HG03342 (cell line): Measurements from ENCODE around the gene RNF6.
"Not testable (repeated sequence)": the region's sequence is repeated elsewhere in the genome, so short reads cannot be mapped to it uniquely, and the experiment has no call there.

ENCODE experiments used
- ATAC-seq: cut with Tn5 transposase; IDR thresholded peaks from one replicate; pipeline ENCODE4 v1.9.1; 2021; ENCODE audit warnings: mild to moderate bottlenecking, moderate library complexity; ENCODE audit not compliant: unreplicated experiment

Gene RNF6

DNA sequence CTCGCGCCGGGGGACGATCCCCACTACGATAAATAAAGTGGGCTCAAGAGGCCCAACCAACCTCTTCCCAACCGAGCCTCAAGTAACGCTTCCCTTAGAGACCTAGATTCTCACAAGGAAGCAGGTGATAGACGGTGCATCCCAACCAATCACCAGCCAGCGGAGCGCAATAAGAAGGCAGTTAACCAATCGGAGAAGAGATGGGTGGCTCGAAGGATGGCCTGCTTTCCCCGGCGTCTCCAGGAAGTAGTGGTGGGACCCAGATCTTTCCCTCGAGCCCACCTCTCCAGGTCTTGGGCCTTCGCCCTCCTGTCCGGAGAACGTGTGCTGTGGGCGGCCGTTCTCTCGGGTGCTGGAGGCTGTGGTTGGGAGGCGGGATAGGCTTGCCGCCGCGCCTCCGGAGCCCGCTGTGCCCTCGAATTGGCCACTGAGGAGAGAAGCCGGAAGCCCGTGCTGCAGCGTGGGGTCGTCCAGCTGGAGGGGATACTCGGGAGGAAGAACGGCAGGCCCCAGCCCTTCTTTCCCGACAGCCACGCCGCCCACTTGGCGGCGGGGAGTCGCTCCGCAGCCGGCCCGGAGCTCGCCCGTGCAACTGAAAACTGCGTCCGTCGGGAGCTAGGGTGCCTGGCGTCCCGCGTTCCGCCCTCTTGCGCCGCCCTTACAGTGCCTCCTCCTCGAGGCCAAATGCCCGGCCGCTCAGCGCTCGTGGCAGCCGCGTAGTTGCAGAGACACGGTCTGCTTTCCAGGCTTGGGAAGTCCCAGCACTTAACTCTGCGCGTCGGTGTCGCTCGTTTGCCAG, at the start of gene RNF6:
TSS of gene RNF6 (minus strand) at position 594 of the 799 bp plus-strand sequence. CDS start 2,665 bp downstream, outside the sequence.
- ATAC-seq = peak; percentile 96

DNA sequence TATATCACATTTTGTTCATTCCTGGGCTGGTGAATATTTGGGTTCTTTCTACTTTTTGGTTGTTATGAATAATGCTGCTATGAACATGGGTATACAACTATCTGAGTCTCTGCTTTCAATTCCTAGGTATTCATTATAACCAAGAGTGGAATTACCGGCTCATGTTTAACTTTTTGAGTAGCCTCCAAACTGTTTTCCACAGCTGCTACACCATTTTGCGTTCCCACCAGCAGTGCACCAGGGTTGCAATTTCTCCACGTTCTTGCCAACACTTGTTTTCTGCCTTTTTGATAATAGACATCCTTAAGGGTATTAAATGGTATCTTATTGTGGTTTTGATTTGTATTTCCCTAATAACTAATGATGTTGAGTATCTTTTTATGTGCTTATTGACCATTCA, 48.6 kb upstream of the RNF6 start:
- ATAC-seq = no peak

DNA sequence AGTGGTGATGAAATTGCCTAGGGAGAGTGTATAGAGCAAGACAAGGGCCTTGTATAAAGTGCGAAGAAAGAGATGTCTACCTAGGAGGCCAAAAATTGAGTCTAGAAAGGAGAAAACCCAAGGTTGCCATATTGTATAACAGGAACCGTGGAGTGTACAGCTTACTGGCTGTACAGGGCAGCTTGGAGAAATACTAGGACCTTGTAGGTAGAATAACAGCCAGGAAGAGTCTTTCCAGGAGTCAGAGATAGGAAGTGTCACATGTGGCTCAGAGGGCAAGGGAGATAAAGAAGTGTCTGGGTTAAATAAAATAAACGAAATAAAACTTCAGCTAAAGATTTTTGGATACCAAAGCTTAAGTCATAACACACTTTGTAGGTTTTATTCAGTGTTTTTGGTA, 44.2 kb upstream of the RNF6 start:
- no peak for ATAC-seq

DNA sequence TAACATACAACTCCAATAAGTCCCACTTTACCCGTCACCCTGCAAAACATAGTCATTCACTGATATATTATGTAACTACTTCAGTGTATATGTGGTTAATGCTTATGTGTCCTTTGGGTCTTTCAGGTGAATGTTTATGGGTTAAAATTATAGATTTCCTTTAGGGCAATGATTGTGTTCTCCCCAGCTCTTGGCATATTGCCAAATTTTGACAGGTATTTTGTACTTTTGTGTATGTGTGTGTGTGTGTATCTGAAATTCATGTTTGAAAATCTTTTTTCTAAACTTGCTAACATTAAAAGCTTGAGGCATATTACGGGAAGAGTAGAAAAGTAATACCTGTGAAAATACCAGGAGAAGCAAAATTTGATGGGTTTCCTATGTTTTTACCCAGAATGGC, 40.0 kb upstream of the RNF6 start:
- ATAC-seq = no peak

DNA sequence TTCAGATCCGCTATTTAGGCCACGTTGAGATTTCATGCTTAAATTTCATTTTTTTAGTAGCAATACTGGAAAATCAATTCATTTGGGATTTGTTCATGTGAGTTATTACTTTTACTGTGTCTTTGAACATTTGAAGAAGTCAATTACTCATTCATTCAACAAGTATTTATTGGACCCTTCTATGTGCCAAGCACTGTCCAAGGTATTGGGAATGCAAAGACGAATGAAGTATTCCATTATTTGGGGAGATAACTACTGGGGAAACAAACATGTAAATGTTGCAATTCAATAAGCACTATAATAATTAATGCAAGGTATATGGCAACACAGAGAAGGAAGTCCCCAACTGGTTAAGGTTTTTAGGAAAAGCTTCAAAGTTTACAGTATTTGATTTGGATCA, 37.5 kb upstream of the RNF6 start:
- no peak for ATAC-seq

DNA sequence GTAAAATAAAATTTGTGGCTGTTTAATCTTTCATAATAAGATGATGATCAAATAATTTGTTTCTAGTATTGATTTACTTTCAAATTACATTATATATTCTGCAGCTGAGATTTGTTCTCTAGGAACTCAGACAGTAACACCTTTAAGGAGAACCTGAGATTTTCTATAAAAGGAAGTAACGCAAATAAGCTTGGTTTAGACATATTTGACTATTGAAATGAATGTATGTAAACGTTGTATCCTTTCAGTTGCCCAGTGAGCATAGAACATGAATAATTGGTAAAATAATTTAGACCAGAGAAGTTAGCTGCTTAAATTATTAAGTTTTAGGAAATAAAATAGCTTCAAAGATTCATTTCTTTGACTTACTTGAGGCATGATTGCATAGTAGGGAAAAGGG, 34.9 kb upstream of the RNF6 start:
- no peak for ATAC-seq

DNA sequence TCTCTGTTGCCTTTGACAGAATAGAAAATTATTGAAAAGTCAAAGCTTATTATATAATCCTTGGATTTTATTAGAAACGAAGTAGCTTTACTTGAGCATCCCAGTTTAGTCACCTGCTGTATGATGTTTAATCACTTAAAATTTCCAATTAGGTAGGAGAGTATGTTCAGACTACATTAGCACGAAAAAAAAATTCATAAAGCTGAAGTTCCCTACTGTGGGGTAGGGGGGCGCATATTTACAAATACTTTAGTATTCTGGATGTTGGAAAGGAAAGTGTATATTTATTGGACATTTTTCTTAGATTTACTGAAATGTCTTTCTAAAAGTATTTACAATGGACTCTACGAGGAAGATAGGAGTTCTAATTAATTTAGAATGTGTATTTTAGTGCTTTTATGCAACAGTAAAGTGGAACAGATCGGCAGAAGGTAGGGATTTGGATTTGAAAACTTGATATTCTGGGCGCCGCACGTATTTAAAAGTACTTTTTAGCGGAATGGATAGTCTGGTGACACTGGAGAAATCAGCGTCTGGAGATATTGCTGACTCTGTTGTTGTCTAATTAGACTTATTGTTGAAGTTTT, 33.7 kb upstream of the RNF6 start:
- no peak for ATAC-seq

DNA sequence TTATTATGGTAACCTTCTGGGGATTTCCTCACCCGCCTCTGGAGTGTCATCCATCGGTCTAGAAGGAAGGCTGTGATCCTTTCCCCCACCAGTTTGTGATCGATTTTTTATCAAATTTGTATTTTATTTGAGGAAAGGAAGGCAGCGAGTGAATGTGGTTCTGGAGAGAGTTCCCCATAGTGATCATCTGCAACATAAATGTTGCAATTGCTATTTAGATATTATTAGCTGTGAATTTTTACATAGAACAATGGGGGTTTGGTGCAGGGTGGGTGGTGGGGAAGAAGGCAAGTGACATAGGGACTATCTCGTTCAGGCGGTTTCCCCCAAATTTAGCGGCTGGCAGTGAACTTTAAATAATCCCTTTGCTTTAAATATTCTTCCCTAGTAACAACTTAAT, 33.0 kb upstream of the RNF6 start:
- no peak for ATAC-seq

DNA sequence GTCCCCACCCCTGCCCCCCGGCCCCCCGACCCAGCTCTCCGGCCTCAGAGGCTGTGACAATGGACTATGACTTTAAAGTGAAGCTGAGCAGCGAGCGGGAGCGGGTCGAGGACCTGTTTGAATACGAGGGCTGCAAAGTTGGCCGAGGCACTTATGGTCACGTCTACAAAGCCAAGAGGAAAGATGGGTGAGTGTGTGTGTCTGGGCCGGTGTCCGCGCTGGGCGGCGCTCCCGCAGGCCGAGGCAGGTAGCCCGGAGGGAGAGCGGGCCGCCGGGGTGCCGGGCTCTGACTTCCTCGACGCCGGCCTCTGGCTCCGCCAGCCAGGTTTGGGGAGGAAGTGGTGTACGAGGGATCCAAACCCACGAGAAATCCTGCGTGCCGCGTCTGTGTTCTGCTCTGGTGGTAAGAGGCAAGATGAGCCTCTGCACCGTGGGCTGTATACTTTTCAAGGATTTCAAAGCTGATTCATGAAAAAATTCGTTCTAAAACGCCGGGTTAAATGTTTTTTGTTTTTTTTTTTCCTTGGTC, 32.5 kb upstream of the RNF6 start:
- ATAC-seq = peak; percentile 26

DNA sequence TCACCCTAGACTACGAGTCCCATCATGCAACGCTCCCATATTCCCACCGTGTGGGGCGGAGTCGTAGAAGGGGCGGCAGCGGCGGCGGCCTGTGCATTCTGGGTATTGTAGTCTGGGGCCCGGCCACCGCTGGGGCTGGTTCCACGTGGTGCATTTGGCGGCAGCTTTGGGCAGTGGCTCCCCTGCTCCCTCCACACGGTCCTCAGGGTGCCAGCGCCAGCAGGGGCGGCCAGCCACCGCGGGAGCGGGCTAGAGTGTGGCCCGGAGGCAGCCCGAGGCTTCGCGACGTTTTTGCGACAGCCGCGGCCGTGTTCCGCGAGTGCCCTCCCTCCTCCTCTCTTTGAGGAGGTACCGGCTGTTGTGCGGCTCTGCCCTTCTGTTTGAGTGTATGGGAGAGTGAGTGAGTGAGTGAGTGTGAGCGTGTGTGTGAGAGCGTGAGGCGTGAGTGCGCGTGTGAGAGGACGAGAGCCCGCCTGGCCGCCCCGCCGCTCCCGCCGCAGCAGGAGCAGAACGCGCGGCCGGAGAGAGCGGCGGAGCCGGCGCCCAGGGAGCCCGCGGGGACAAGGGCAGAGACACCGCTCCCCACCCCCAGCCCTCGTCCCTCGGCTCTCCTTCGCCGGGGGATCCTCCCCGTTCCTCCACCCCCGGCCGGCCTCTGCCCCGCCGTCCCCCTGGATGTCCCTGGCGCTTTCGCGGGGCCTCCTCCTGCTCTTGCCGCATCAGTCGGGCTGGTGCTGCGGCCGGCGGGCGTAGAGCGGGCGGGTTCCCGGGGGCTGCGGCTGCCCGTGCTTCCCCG, 31.9 kb upstream of the RNF6 start, which contains the start of gene CDK8:
TSS of gene CDK8 (plus strand) at position 343 of the 796 bp plus-strand sequence. CDS start 513 bp downstream, outside the sequence.
- peak; percentile 85 for ATAC-seq

DNA sequence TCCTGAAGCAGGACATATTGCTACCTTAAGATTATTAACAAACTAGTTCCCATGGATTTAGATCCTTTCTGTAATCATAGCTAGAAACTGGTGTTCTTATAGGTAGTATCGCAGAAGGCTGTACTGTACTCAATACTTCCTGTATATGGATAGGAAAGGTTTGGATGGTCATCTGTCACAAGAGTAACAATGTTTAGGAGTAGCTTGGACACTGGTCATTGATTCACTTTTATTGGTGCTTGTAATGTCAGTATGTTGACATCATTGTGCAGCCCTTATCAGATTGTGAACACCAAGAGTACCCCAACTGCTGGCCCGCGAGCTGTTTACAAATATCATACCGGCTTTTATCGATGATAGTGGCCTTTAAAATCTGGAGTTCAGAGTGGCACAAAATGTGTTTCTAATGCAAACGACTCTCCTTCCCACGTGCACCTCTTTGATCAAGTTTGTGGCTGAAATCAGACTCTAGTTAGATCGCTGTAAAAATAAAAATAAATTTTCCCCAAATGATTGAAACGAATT, 31.2 kb upstream of the RNF6 start:
- no peak for ATAC-seq

DNA sequence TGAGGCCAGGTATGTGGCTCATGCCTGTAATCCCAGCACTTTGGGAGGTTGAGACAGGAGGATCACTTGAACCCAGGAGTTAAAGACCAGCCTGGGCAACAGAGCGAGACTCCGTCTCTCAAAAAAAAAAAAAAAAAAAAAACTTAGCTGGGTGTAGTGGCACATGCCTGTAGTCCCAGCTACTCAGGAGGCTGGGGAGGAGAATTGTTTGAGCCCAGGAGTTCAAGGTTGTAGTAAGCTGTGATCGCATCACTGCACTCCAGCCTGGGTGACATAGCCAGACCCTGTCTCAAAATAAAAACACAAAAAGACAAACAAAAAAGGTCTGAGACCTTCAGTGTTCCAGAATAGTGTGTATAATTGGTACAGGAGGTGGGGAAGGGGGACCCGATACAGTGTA, 29.9 kb upstream of the RNF6 start:
- ATAC-seq = not testable (repeated sequence)

DNA sequence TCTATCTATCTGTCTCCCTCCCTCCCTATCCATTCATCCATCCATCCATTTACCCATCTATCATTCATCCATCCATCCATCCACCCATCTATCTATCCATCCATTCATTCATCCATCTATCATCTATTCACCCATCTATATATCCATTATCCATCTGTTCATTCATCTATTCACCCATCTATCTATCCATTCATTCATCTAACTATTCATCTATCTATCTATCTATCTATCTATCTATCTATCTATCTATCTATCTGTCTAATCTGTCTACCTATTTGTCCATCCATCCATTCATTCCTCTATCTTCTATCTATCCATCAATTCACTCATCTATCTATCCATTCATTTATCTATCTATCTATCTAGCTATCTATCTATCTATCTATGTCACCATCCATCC, 27.4 kb upstream of the RNF6 start:
- ATAC-seq = no peak

DNA sequence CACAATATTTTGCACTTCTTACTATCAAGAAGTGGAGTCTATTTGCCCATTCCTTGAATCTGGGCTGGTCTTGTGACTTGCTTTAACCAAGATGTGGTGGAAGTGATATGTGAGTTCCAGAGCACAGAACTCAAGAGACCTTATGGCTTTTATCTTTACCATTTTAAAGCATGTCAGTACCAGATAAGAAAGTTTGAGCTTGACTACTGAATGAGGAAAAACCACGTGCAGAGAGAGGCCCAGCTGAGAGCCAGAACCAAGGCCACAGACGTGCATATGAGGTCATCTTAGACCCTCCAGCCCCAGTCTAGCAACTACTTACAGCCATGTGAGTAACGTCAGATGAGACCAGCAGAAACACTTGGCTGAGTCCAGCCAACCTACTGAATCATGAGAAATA, 25.5 kb upstream of the RNF6 start:
- no peak for ATAC-seq

DNA sequence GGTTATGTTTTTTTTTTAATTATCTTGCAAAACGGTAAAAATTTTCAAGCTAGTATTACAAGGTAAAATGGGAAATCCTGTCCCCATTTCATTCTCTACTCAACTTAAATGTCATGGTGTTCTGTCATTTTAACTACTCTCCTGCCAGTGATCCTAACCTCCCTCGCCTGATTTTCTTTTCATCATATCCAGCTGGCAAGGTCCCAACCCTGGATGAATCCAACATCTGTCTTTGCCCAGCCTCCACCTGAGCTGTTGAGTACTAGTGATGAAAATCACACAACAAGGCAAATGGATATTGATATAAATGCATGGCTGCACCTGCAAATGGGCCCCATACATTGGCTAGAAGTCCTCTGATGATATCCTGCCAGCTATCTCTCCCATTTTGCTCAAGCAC, 24.9 kb upstream of the RNF6 start:
- no peak for ATAC-seq

DNA sequence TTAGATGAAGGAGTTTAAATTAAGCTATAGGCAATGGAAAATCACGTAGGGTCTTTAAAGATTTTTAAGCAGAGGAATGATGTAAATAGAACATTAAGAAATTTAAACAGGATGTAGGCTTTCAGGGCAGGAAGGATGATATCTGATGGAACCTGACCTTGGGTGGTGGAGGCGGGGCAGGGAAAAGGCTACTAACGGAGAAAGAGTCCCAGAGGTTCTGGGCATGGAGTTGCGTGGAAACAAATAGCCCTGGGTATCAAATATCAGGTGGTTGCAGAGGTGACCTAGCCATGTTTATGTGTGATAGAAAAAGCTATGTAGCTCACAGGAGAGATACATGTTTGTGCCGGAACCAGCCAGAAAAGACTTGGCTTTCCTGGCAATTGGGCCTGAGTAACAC, 24.0 kb upstream of the RNF6 start:
- no peak for ATAC-seq

DNA sequence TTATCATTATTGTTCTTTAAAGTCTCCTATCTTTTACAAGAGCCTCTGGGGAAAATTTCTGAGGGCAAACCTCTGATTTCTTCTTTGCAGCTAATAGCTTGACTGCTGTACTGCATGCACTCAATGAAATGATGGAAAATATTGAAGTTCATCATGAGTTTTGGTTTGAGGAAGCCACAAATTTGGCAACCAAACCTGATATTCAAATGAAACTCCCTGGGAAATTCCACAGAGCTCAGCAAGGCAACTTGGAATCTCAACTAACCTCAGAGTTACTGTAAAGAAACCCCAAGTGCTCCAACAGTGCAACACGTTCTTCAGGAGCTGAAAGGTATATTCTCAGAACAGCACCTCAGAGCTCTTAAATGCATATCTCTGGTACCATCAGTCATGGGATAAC, 14.2 kb upstream of the RNF6 start:
- ATAC-seq = no peak

DNA sequence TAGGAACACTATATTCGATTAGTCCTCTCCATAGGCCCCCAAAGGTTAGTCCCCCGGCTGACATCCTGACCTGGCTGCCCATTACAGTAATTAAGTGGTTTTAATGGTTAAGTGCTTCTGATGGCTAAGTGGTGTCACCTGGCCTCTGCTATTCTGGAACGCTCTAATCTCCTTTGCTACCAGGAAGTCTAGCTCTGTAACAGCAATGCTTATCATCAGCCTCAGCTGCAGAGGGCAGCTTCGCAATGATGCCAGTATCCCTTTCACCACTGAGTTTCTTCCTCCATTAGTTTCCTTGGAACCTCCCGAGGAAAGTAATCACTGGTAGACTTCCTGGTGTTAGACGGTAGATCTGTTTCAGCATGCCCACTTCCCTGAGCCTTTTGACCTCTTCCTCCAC, 8.6 kb upstream of the RNF6 start:
- no peak for ATAC-seq

DNA sequence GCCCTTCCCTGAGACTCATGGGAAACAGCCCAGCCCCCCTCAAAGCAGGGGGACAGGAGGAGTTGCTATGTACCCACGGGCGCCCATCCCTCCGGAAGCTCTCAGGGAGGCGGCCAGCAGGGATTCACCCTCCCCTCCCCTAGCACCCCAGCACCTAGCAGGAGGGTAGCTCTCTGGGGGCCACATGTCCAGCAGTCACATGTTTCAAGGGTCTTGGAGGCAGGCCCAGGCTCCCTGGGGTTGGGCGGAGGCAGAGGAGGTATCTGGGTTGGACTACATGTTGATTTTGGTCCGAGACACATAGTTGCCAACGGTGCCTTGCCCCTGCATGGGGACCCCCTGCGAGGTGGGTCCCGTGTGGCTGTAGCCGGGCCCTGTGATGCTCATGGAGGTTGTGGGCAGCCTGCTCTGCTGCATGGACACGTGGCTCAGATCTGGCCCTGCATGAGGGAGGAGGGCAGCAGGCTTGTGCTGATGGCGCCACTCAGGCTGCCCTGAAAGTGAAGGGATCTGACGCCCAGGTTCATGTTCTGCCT, 7.0 kb upstream of the RNF6 start:
- ATAC-seq = no peak

DNA sequence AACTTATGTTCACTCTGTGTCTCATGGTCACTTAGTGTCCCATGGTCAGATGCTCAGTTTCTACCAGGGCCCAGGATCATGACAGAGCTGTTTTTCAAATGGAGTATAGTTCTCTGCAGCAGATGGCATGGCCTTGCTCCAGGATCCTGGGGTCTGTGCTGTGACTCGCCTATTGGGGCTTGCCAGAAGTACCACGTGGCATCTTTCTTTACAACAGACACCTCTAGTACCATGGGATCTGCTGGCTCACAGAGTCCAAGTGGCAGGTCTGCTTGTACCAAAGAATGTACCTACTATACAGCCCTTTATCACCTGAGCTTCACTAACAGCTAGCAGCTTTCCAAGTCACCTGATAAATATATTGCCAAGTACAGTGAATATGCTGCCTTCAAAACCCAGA, 6.0 kb upstream of the RNF6 start:
- no peak for ATAC-seq
